Heart left ventricle (tissue), 13 donors: Measurements from ENCODE around the gene PGLYRP1.

Experiments used
- POLR2A ChIP-seq, 2 donors: fragments of 450-650 bp; IDR thresholded peaks; one replicate each; pipeline ENCODE4 v1.6.1; 2017; ENCODE audit warnings: antibody characterized with exemption in 2 of 2, mild to moderate bottlenecking in 2 of 2, moderate library complexity in 2 of 2
- TF ChIP-seq, protein P1 (sequence below), 12 donors: fragments of 200-600 bp; sonication (generic) in 4 of 12; IDR thresholded peaks; one replicate each; pipeline versions ENCODE4 v1.5.0 to v1.8.0; 2018 to 2022; ENCODE audit warnings: antibody characterized with exemption in 12 of 12, mild to moderate bottlenecking in 5 of 12
- donor health status: ischemic (EF 13 %, LVEDD 7.1; RV severe dilation, severe dysfunction).
- donor health status: DM: no; HTN: yes; CAD: no.
- donor health status: DM: no; HTN: no; CAD: no.
- donor health status: ischemic (EF 25% LVEDD 6.9; RV normal size, moderate dysfunction).
- donor health status: ischemic (EF 25% LVEDD 5.7; RV mildly dilated, moderate dysfunction).
- donor health status: ischemic (EF 35%, LVEDD 5.7; RV mildly dilated, moderate dysfunction).
- donor health status: nonischemic (EF 11% LVEDD 7.7; RV severe dilation, severe dysfunction).
- donor health status: DM: yes; HTN: yes; CAD: no.
- donor health status: PGD.
- donor health status: ischemic (EF 29% LVEDD 5.4; RV normal size, mild dysfunction).
- donor health status: nonischemic (EF 23%, LVEDD 6.1; RV moderate dilation, normal function).

- TF ChIP-seq, protein P1, sequence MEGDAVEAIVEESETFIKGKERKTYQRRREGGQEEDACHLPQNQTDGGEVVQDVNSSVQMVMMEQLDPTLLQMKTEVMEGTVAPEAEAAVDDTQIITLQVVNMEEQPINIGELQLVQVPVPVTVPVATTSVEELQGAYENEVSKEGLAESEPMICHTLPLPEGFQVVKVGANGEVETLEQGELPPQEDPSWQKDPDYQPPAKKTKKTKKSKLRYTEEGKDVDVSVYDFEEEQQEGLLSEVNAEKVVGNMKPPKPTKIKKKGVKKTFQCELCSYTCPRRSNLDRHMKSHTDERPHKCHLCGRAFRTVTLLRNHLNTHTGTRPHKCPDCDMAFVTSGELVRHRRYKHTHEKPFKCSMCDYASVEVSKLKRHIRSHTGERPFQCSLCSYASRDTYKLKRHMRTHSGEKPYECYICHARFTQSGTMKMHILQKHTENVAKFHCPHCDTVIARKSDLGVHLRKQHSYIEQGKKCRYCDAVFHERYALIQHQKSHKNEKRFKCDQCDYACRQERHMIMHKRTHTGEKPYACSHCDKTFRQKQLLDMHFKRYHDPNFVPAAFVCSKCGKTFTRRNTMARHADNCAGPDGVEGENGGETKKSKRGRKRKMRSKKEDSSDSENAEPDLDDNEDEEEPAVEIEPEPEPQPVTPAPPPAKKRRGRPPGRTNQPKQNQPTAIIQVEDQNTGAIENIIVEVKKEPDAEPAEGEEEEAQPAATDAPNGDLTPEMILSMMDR (IDR thresholded peaks at IDR 0.05) = no peak
- TF ChIP-seq POLR2A (IDR thresholded peaks at IDR 0.05) = no peak
These were observed 10.5 kb upstream of the PGLYRP1 start for GRCh38 chr19:46033401-46033800.
